K562 (cell line): Measurements from ENCODE around the gene LGR6. TPM values are rescaled to one million over a fixed set of nuclear protein-coding genes. Genes with fewer than 3 reads are reported as not detected.

ENCODE experiments used
- BDP1 ChIP-seq: IDR thresholded peaks from 3 replicates; pipeline ENCODE4 v1.6.1; 2011; ENCODE audit not compliant: insufficient read length, insufficient read depth
- CBX1 ChIP-seq: sonication (generic); IDR thresholded peaks from 2 replicates; pipeline ENCODE4 v1.6.1; 2016; ENCODE audit warnings: antibody characterized with exemption, low read depth, mild to moderate bottlenecking
- CXXC5 ChIP-seq: fragments of 250-450 bp; sonication (Bioruptor Pico); IDR thresholded peaks from 2 replicates; pipeline ENCODE4 v1.8.0; 2022; ENCODE audit warnings: inconsistent platforms, mild to moderate bottlenecking, moderate library complexity
- FOXP1 ChIP-seq: sonication (generic); formaldehyde crosslinking; IDR thresholded peaks from 2 replicates; pipeline ENCODE4 v1.8.0; 2022; ENCODE audit warnings: mild to moderate bottlenecking, missing genetic modification reagents
- HCFC1 ChIP-seq: IDR thresholded peaks from 2 replicates; pipeline ENCODE4 v1.6.1; 2012; ENCODE audit warnings: low read depth, low read length, improper control_type of control experiment
- IFI16 ChIP-seq: fragments of 250-450 bp; sonication (Bioruptor Pico); IDR thresholded peaks from 2 replicates; pipeline ENCODE4 v2.1.2; 2022; ENCODE audit warnings: mild to moderate bottlenecking, inconsistent platforms
- KLF6 ChIP-seq: fragments of 250-450 bp; sonication (Bioruptor Pico); IDR thresholded peaks from 2 replicates; pipeline ENCODE4 v1.4.0; 2020; ENCODE audit warnings: mild to moderate bottlenecking, moderate library complexity, borderline replicate concordance
- PCBP1 ChIP-seq: fragments of 200-400 bp; formaldehyde crosslinking; IDR thresholded peaks from 2 replicates; pipeline ENCODE4 v1.6.1; 2018; ENCODE audit warnings: mild to moderate bottlenecking, low read depth, low read length; ENCODE audit not compliant: poor library complexity, severe bottlenecking
- POLR2AphosphoS5 ChIP-seq: IDR thresholded peaks from 2 replicates; pipeline ENCODE4 v1.6.1; 2011; ENCODE audit warnings: mild to moderate bottlenecking, low read depth, low read length, moderate library complexity; ENCODE audit not compliant: control insufficient read depth, insufficient read depth
- PPARD ChIP-seq: fragments of 250-450 bp; sonication (Bioruptor Pico); IDR thresholded peaks from 2 replicates; pipeline ENCODE4 v1.8.0; 2022; ENCODE audit warnings: inconsistent platforms, mild to moderate bottlenecking, moderate library complexity
- PTBP1 ChIP-seq: fragments of 200-400 bp; formaldehyde crosslinking; IDR thresholded peaks from 2 replicates; pipeline ENCODE4 v1.6.1; 2017; ENCODE audit warnings: low read depth, low read length
- SRF ChIP-seq, 2 experiments: fragments of 250-450, 450-650 bp in 1 of 2; sonication (Bioruptor Pico) in 1 of 2; sonication (generic) in 1 of 2; formaldehyde crosslinking; IDR thresholded peaks; 2 replicates each; pipeline versions ENCODE4 v1.5.0 to v1.5.1; 2020 to 2022; ENCODE audit warnings: mild to moderate bottlenecking in 1 of 2, missing genetic modification reagents in 1 of 2
- TAF7 ChIP-seq: fragments of 450-650 bp; IDR thresholded peaks from 2 replicates; pipeline ENCODE4 v1.6.1; 2016; ENCODE audit warnings: missing genetic modification characterization, missing compliant biosample characterization
- XRCC5 ChIP-seq: fragments of 200-400 bp; formaldehyde crosslinking; IDR thresholded peaks from 2 replicates; pipeline ENCODE4 v1.6.1; 2017; ENCODE audit warnings: low read depth, mild to moderate bottlenecking, low read length
- YBX1 ChIP-seq: fragments of 450-650 bp; IDR thresholded peaks from 2 replicates; pipeline ENCODE4 v1.7.1; 2016; ENCODE audit warnings: mild to moderate bottlenecking
- ZBTB1 ChIP-seq: sonication (generic); formaldehyde crosslinking; IDR thresholded peaks from 2 replicates; pipeline ENCODE4 v1.8.1; 2023; ENCODE audit warnings: missing genetic modification reagents, low read depth, mild to moderate bottlenecking, borderline replicate concordance
- ZKSCAN1 ChIP-seq: fragments of 150-350 bp; IDR thresholded peaks from 2 replicates; pipeline ENCODE4 v1.6.1; 2016; ENCODE audit warnings: low read depth, low read length
- ZNF143 ChIP-seq: sonication (generic); formaldehyde crosslinking; IDR thresholded peaks from 2 replicates; pipeline ENCODE4 v1.9.0; 2022; ENCODE audit warnings: mild to moderate bottlenecking, missing genetic modification reagents
- ZNF23 ChIP-seq: fragments of 250-450 bp; sonication (Bioruptor Pico); IDR thresholded peaks from 2 replicates; pipeline ENCODE4 v1.4.0; 2020; ENCODE audit warnings: mild to moderate bottlenecking
- ZNF384 ChIP-seq: IDR thresholded peaks from 2 replicates; pipeline ENCODE4 v1.6.1; 2012; ENCODE audit warnings: low read depth, low read length, improper control_type of control experiment
- ZNF79 ChIP-seq: fragments of 250-450 bp; sonication (Bioruptor Pico); IDR thresholded peaks from 2 replicates; pipeline ENCODE4 v1.4.0; 2020; ENCODE audit warnings: low read depth, mild to moderate bottlenecking, moderate library complexity
- polyA plus RNA-seq, 8 experiments: library from polyadenylated mRNA; depleted of rRNA in 4 of 8; stranded (reverse) in 5 of 8; unstranded in 3 of 8; fragments of >200 nt; fragmentation: Nextera tagmentation in 2 of 8; fragmentation: Illumina TruSeq in 1 of 8; extraction: Ambion mirVana in 2 of 8; extraction: Trizol in 1 of 8; gene quantifications; 2 replicates each; pipeline versions ENCODE4 v1.2.1 to v1.2.3, GENCODE V29; 2011 to 2014; ENCODE audit warnings: inconsistent platforms in 1 of 8, missing spikeins in 1 of 8
- total RNA-seq, 7 experiments: library from RNA; depleted of rRNA in 6 of 7; stranded (reverse); fragments of >200 nt in 6 of 7; fragmentation: Illumina TruSeq in 2 of 7; extraction: Trizol in 2 of 7; gene quantifications; 2 replicates each; pipeline versions ENCODE4 v1.2.1 to v1.2.3, GENCODE V29; 2011 to 2021; ENCODE audit warnings: low replicate concordance in 1 of 7
- TF ChIP-seq, protein P1 (sequence below): sonication (generic); formaldehyde crosslinking; IDR thresholded peaks from 2 replicates; pipeline ENCODE4 v1.8.0; 2022; ENCODE audit warnings: missing genetic modification reagents, mild to moderate bottlenecking, borderline replicate concordance
- TF ChIP-seq, protein P2 (sequence below): fragments of 450-650 bp; formaldehyde crosslinking; IDR thresholded peaks from 2 replicates; pipeline ENCODE4 v1.4.0; 2020; ENCODE audit warnings: mild to moderate bottlenecking, moderate library complexity
- TF ChIP-seq, protein P3 (sequence below): fragments of 450-650 bp; conservative IDR thresholded peaks from 2 replicates; pipeline ENCODE4 v1.6.1; 2016; ENCODE audit warnings: missing genetic modification characterization, low read depth, mild to moderate bottlenecking, missing compliant biosample characterization, moderate library complexity

LGR6 gene
- total and polyA plus RNA-seq, 9 of the 15 experiments (the other 6 are each of a cell fraction or from before 2014, with no cell fraction given), result 0.01 to 0.54 (median 0.17) TPM; not detected in 1

DNA sequence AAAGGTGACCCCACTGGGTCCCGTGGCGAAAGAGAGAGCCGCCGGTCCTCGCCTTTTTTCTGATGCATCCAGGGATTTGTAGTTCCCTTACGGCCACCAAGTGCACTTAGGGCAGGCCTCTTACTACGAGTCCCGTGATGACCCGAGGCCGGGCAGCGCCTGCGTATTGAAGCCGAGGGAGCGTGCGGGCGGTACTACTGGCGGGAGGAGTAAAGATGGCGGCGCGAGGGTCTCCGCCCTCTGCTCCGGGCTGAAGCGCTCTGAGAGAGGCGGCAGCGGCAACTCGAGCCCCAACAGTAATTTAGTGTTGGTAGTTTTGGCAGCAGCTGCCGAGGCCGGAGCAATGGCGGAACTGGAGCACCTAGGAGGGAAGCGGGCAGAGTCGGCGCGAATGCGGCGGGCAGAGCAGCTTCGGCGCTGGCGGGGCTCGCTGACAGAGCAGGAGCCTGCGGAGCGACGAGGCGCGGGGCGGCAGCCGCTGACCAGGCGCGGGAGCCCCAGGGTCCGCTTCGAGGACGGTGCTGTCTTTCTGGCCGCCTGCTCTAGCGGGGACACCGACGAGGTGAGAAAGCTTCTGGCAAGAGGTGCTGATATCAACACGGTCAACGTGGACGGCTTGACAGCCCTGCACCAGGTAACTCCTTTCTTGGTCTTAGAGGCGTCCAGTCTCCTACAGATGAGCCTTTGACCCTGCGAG is 155.1 kb downstream of the LGR6 start, which contains the start of gene PPP1R12B (continued):
- TF ChIP-seq ZNF143 (CRISPR knock-in tag) (peak; percentile 98), BDP1 (no peak), ZKSCAN1 (0 out of 2 replicates have a peak, but pooled peaks have one; percentile 40), CBX1 (no peak; the same call in 1 of the 2 replicates), XRCC5 (peak; percentile 84), SRF (CRISPR knock-in tag; IDR thresholded peaks at IDR 0.05) (peak in 1 of 2 experiments; percentile 45; a peak in 1 of 4 replicates), CXXC5 (CRISPR knock-in tag) (peak; percentile 96), PTBP1 (no peak), ZNF23 (no peak), ZBTB1 (CRISPR knock-in tag) (no peak), HCFC1 (peak; percentile 99), PCBP1 (peak; percentile 62), KLF6 (CRISPR knock-in tag) (peak; percentile 86; the same call in 1 of the 2 replicates), YBX1 (no peak), ZNF79 (CRISPR knock-in tag) (no peak), ZNF384 (peak; percentile 30; the same call in 1 of the 2 replicates), PPARD (CRISPR knock-in tag) (no peak), FOXP1 (no peak; the same call in 1 of the 2 replicates), TAF7 (tag) (peak; percentile 93), POLR2AphosphoS5 (peak; percentile 66), IFI16 (CRISPR knock-in tag) (no peak)
- TF ChIP-seq, protein P1, sequence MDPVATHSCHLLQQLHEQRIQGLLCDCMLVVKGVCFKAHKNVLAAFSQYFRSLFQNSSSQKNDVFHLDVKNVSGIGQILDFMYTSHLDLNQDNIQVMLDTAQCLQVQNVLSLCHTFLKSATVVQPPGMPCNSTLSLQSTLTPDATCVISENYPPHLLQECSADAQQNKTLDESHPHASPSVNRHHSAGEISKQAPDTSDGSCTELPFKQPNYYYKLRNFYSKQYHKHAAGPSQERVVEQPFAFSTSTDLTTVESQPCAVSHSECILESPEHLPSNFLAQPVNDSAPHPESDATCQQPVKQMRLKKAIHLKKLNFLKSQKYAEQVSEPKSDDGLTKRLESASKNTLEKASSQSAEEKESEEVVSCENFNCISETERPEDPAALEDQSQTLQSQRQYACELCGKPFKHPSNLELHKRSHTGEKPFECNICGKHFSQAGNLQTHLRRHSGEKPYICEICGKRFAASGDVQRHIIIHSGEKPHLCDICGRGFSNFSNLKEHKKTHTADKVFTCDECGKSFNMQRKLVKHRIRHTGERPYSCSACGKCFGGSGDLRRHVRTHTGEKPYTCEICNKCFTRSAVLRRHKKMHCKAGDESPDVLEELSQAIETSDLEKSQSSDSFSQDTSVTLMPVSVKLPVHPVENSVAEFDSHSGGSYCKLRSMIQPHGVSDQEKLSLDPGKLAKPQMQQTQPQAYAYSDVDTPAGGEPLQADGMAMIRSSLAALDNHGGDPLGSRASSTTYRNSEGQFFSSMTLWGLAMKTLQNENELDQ, result no peak
- TF ChIP-seq, protein P2, sequence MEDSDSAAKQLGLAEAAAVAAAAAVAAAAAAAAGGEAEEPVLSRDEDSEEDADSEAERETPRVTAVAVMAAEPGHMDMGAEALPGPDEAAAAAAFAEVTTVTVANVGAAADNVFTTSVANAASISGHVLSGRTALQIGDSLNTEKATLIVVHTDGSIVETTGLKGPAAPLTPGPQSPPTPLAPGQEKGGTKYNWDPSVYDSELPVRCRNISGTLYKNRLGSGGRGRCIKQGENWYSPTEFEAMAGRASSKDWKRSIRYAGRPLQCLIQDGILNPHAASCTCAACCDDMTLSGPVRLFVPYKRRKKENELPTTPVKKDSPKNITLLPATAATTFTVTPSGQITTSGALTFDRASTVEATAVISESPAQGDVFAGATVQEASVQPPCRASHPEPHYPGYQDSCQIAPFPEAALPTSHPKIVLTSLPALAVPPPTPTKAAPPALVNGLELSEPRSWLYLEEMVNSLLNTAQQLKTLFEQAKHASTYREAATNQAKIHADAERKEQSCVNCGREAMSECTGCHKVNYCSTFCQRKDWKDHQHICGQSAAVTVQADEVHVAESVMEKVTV (CRISPR knock-in tag), result no peak
- TF ChIP-seq, protein P3, sequence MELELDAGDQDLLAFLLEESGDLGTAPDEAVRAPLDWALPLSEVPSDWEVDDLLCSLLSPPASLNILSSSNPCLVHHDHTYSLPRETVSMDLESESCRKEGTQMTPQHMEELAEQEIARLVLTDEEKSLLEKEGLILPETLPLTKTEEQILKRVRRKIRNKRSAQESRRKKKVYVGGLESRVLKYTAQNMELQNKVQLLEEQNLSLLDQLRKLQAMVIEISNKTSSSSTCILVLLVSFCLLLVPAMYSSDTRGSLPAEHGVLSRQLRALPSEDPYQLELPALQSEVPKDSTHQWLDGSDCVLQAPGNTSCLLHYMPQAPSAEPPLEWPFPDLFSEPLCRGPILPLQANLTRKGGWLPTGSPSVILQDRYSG (tag), result peak; percentile 80
